Osteocyte (in vitro differentiated cells): ENCODE results near the gene ANKS1B. TPM values are rescaled to one million over a fixed set of nuclear protein-coding genes. Genes with fewer than 3 reads are reported as not detected.

ENCODE experiments used
- DNase-seq: peaks from one replicate; pipeline ENCODE4 v3.0.0; 2021; ENCODE audit warnings: mixed read lengths; ENCODE audit not compliant: unreplicated experiment; ENCODE audit errors: extremely low spot score
- H3K27ac Mint-ChIP-seq: one replicate; pipeline ENCODE4 v1.8.0; 2021; ENCODE audit warnings: mild to moderate bottlenecking, mixed read lengths; ENCODE audit not compliant: unreplicated experiment
- H3K27me3 Mint-ChIP-seq: one replicate; pipeline ENCODE4 v1.8.0; 2021; ENCODE audit warnings: mixed read lengths; ENCODE audit not compliant: unreplicated experiment
- H3K36me3 Mint-ChIP-seq: one replicate; pipeline ENCODE4 v1.8.0; 2021; ENCODE audit warnings: mixed read lengths; ENCODE audit not compliant: unreplicated experiment
- H3K4me1 Mint-ChIP-seq: one replicate; pipeline ENCODE4 v1.8.0; 2021; ENCODE audit warnings: mixed read lengths; ENCODE audit not compliant: unreplicated experiment
- H3K4me3 Mint-ChIP-seq: one replicate; pipeline ENCODE4 v1.8.0; 2021; ENCODE audit warnings: mild to moderate bottlenecking, moderate library complexity, mixed read lengths; ENCODE audit not compliant: unreplicated experiment
- H3K9me3 Mint-ChIP-seq: one replicate; pipeline ENCODE4 v1.8.0; 2021; ENCODE audit warnings: mixed read lengths; ENCODE audit not compliant: unreplicated experiment
- total RNA-seq: library from RNA; stranded (reverse); gene quantifications from 2 replicates; pipeline ENCODE4 v1.2.1, GENCODE V29; 2021
- TF ChIP-seq, protein P1 (sequence below): fragments of 200-600 bp; sonication (generic); IDR thresholded peaks from 2 replicates; pipeline ENCODE4 v1.5.0; 2021; ENCODE audit warnings: antibody characterized with exemption, mild to moderate bottlenecking, moderate library complexity

Gene ANKS1B
- total RNA-seq, 1 donor from 2014 or later, result 0.70 TPM

- no peak for DNase-seq
- peaks cover 6% of the 10 kb centered on the region for H3K27me3 Mint-ChIP-seq
- H3K4me1 Mint-ChIP-seq, result no peaks in the 10 kb centered on the region
- no peaks in the 10 kb centered on the region for H3K36me3 Mint-ChIP-seq
- H3K27ac Mint-ChIP-seq, result no peak overlapping the region
- no peak overlapping the region for H3K4me3 Mint-ChIP-seq
- TF ChIP-seq, protein P1, sequence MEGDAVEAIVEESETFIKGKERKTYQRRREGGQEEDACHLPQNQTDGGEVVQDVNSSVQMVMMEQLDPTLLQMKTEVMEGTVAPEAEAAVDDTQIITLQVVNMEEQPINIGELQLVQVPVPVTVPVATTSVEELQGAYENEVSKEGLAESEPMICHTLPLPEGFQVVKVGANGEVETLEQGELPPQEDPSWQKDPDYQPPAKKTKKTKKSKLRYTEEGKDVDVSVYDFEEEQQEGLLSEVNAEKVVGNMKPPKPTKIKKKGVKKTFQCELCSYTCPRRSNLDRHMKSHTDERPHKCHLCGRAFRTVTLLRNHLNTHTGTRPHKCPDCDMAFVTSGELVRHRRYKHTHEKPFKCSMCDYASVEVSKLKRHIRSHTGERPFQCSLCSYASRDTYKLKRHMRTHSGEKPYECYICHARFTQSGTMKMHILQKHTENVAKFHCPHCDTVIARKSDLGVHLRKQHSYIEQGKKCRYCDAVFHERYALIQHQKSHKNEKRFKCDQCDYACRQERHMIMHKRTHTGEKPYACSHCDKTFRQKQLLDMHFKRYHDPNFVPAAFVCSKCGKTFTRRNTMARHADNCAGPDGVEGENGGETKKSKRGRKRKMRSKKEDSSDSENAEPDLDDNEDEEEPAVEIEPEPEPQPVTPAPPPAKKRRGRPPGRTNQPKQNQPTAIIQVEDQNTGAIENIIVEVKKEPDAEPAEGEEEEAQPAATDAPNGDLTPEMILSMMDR, result no peak
- no peaks in the 10 kb centered on the region for H3K9me3 Mint-ChIP-seq
Measured at GRCh38 chr12:99822273-99822672, 162.5 kb downstream of the ANKS1B start.

DNA sequence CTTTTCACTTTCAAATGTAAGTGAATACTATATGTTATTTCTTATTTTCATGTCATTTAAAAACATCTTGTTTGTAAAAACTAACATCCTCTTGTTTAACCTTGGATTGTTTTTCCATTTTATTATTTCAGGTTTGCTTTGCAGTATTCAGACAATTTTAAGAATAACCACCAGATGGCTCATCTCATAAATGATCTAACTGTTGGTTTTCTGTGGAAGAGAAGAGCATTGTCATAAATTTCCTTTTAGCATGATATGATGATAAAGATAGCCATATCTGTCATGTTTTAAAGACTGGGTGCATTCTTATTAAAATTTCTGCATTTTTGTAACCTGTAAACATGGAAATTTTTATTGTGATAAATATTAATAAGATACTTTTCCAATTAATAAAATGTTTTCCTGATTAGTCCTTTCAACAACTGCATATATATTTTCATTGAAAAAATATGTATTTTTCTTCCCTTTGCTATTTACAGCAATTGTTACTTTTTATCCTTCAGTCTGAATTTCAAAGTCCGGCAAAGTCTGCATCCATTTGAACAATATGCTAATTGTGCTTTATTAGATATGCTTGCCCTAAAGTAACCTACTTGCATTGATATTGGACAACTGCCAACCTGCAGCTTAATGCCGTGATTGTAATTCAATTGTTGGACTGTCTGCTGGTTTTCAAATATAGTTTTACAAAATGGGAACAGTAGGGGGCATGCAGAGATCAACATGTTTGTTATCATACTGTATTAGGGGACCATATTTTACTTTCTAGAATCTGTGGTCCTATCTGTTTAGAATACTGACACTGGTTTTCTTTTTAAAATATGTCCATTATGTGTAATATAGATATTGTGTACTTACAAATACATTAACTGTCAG lies 173.8 kb downstream of the ANKS1B start:
- H3K36me3 Mint-ChIP-seq, result no peaks in the 10 kb centered on the region
- no peaks in the 10 kb centered on the region for H3K4me1 Mint-ChIP-seq
- H3K27ac Mint-ChIP-seq, result no peak overlapping the region
- peaks cover 16% of the 10 kb centered on the region for H3K27me3 Mint-ChIP-seq
- TF ChIP-seq, protein P1, result peak; percentile 56
- no peaks in the 10 kb centered on the region for H3K9me3 Mint-ChIP-seq
- no peak overlapping the region for H3K4me3 Mint-ChIP-seq
- no peak for DNase-seq

- TF ChIP-seq, protein P1, result no peak
- no peak overlapping the region for H3K27ac Mint-ChIP-seq
- H3K4me3 Mint-ChIP-seq, result no peak overlapping the region
- H3K36me3 Mint-ChIP-seq, result no peaks in the 10 kb centered on the region
- H3K4me1 Mint-ChIP-seq, result no peaks in the 10 kb centered on the region
- peaks cover 8% of the 10 kb centered on the region for H3K27me3 Mint-ChIP-seq
- H3K9me3 Mint-ChIP-seq, result no peaks in the 10 kb centered on the region
- no peak for DNase-seq
Measured at GRCh38 chr12:99809909-99810308, 174.8 kb downstream of the ANKS1B start.

DNA sequence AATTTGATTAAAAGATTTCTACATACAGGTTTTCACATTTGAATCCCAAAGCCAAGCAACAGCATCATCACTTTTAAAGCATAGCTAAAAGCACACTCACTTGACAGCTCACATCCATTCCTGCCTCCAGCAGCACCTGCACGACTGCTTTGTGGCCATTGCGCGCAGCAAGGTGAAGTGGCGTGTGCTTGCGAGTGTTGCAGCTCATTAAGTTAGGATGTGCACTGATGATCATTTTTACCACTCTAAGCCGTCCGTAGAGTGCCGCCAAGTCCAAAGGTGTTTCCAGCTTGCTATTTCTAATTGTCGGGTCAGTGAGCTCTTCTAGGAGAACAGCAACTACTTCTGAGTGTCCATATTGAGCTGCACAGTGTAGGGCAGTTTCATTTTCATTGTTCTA lies 178.4 kb downstream of the ANKS1B start:
- H3K4me1 Mint-ChIP-seq, result no peaks in the 10 kb centered on the region
- no peaks in the 10 kb centered on the region for H3K36me3 Mint-ChIP-seq
- no peak overlapping the region for H3K27ac Mint-ChIP-seq
- H3K9me3 Mint-ChIP-seq, result no peaks in the 10 kb centered on the region
- TF ChIP-seq, protein P1, result no peak
- H3K27me3 Mint-ChIP-seq, result peaks cover 2% of the 10 kb centered on the region
- H3K4me3 Mint-ChIP-seq, result no peak overlapping the region
- DNase-seq, result no peak

- DNase-seq, result no peak
Measured at GRCh38 chr12:99804715-99805114, 180.0 kb downstream of the ANKS1B start.

More at GRCh38 chr12:99804715-99805114, 180.0 kb downstream of the ANKS1B start:
- Mint-ChIP-seq H3K9me3 (no peaks in the 10 kb centered on the region), H3K4me1 (no peaks in the 10 kb centered on the region), H3K27ac (no peak overlapping the region), H3K36me3 (no peaks in the 10 kb centered on the region), H3K27me3 (peaks cover 2% of the 10 kb centered on the region), H3K4me3 (no peak overlapping the region)
- TF ChIP-seq, protein P1, result no peak
